ENCODE results near the gene SBF1. TPM values are rescaled to one million over a fixed set of nuclear protein-coding genes. Genes with fewer than 3 reads are reported as not detected.
"Not testable (repeated sequence)": the region's sequence is repeated elsewhere in the genome, so short reads cannot be mapped to it uniquely, and the experiment has no call there.

SBF1 gene
- total RNA-seq, 1 donor from 2014 or later, result 104 TPM

DNA sequence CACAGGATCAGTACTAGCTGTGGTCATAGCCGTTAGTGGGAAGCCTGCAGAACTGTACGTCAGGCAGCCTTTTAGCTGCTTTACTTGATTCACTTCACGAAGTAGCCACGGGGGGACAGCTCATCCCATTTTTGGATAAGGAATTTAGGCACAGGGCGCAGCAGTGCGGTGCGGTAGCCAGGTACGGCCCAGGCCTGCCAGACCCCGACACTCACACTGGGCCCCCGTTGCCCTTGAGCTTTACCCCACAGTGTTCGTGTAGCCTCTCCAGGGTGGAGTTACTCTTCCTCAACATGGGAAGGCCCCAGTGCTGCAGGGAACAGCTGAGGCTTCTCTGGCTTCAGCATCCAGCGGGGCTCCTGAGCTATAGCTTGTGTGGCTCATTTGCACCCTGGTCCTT is 59.4 kb downstream of the SBF1 start:
- H3K27ac Mint-ChIP-seq (ENCODE audit: unreplicated experiment), result no peak overlapping the region
- no peaks in the 10 kb centered on the region for H3K27me3 Mint-ChIP-seq (ENCODE audit: low read depth)
- no peak overlapping the region for H3K4me3 Mint-ChIP-seq (ENCODE audit: unreplicated experiment)
- H3K36me3 Mint-ChIP-seq (ENCODE audit: low read depth), result peaks cover 25% of the 10 kb centered on the region
- H3K9me3 Mint-ChIP-seq (ENCODE audit: low read depth), result no peaks in the 10 kb centered on the region
- TF ChIP-seq, protein P1, sequence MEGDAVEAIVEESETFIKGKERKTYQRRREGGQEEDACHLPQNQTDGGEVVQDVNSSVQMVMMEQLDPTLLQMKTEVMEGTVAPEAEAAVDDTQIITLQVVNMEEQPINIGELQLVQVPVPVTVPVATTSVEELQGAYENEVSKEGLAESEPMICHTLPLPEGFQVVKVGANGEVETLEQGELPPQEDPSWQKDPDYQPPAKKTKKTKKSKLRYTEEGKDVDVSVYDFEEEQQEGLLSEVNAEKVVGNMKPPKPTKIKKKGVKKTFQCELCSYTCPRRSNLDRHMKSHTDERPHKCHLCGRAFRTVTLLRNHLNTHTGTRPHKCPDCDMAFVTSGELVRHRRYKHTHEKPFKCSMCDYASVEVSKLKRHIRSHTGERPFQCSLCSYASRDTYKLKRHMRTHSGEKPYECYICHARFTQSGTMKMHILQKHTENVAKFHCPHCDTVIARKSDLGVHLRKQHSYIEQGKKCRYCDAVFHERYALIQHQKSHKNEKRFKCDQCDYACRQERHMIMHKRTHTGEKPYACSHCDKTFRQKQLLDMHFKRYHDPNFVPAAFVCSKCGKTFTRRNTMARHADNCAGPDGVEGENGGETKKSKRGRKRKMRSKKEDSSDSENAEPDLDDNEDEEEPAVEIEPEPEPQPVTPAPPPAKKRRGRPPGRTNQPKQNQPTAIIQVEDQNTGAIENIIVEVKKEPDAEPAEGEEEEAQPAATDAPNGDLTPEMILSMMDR (IDR thresholded peaks at IDR 0.05), result no peak
- no peak for DNase-seq (ENCODE audit: low spot score)
- H3K4me1 Mint-ChIP-seq (ENCODE audit: low read depth), result no peaks in the 10 kb centered on the region

DNA sequence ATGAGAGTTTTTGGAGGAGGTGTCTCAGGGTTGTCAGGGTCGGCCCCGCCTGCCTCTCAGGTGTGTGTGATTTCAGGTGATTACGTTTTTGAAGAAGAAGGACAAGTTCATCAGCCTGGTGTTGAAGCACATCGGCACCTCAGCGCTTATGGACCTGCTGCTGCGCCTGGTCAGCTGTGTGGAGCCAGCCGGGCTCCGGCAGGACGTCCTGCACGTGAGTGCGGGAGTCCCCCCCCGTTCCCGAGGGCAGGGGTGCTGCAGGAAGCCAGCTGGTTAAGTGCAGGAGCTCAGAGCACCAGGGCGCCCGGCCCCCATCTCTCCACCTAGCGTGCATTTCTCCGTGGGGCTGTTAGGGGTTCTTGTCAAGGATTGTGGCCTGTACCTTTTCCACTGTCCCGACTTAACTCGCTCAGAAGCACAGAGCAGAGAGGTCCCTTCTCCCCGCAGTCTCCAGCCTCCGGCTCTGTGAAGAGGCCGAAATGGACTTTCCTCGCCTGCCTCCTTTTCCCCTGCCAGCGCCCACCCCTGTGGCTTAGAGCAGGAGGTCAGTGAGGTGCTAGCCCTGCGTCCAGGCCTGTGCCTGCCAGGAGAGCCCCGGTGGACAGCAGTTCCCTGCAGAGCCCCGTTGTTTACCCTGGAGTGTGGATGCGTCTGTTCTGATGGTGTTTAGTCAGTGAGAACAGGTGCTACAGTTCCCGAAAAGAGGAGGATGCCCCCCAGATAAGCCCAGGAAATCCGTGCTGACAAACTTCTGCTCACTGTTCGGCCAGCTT is 60.2 kb downstream of the SBF1 start:
- no peak for DNase-seq (ENCODE audit: low spot score)
- TF ChIP-seq, protein P1 (IDR thresholded peaks at IDR 0.05), result no peak
- Mint-ChIP-seq H3K9me3 (ENCODE audit: low read depth) (no peaks in the 10 kb centered on the region), H3K4me3 (ENCODE audit: unreplicated experiment) (no peak overlapping the region), H3K27me3 (ENCODE audit: low read depth) (no peaks in the 10 kb centered on the region), H3K4me1 (ENCODE audit: low read depth) (no peaks in the 10 kb centered on the region), H3K27ac (ENCODE audit: unreplicated experiment) (no peak overlapping the region), H3K36me3 (ENCODE audit: low read depth) (peaks cover 18% of the 10 kb centered on the region)

DNA sequence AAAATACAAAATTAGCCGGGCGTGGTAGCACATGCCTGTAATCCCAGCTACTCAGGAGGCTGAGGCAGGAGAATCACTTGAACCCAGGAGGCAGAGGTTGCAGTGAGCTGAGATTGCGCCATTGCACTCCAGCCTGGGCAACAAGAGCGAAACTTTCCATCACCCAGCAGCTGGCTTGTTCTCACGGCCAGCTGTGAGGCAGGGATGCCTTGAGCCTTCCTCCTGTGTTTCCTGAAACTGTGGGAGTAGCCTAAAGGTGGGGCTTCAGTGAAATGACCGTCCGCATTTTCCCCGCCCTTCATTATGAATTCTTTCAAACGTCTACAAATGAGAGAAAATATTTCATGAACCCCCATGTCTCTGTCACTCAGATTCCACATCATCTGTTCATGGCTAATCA is 65.9 kb downstream of the SBF1 start:
- peaks cover 15% of the 10 kb centered on the region for H3K36me3 Mint-ChIP-seq (ENCODE audit: low read depth)
- H3K27me3 Mint-ChIP-seq (ENCODE audit: low read depth); DNase-seq (ENCODE audit: low spot score); H3K4me3 Mint-ChIP-seq (ENCODE audit: unreplicated experiment); H3K4me1 Mint-ChIP-seq (ENCODE audit: low read depth); H3K9me3 Mint-ChIP-seq (ENCODE audit: low read depth); H3K27ac Mint-ChIP-seq (ENCODE audit: unreplicated experiment): not testable (repeated sequence)

DNA sequence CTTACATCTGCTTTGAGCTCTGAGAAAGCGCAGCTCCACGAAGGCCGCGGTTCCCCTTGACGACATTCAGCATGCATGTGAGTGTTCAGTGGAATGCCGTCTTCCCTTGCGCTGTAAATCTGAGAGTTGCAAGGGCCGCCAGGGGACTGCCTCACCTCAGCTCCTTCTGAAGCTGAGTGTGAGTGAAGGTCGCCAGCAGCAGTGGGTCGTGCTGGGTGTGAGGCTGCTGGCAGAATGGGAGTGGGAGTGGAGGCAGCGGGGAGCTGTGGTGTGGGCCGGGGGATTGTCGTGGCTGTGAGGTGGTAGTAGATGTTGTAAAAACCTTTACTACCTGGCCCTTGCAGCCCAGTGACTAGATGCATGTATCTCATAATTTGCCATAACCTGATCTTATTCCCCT is 66.5 kb downstream of the SBF1 start:
- no peak for DNase-seq (ENCODE audit: low spot score)
- H3K27me3 Mint-ChIP-seq (ENCODE audit: low read depth), result no peaks in the 10 kb centered on the region
- H3K36me3 Mint-ChIP-seq (ENCODE audit: low read depth), result peaks cover 14% of the 10 kb centered on the region
- peaks cover 5% of the 10 kb centered on the region for H3K4me1 Mint-ChIP-seq (ENCODE audit: low read depth)
- no peak overlapping the region for H3K27ac Mint-ChIP-seq (ENCODE audit: unreplicated experiment)
- H3K4me3 Mint-ChIP-seq (ENCODE audit: unreplicated experiment), result no peak overlapping the region
- TF ChIP-seq, protein P1 (IDR thresholded peaks at IDR 0.05), result no peak
- no peaks in the 10 kb centered on the region for H3K9me3 Mint-ChIP-seq (ENCODE audit: low read depth)

DNA sequence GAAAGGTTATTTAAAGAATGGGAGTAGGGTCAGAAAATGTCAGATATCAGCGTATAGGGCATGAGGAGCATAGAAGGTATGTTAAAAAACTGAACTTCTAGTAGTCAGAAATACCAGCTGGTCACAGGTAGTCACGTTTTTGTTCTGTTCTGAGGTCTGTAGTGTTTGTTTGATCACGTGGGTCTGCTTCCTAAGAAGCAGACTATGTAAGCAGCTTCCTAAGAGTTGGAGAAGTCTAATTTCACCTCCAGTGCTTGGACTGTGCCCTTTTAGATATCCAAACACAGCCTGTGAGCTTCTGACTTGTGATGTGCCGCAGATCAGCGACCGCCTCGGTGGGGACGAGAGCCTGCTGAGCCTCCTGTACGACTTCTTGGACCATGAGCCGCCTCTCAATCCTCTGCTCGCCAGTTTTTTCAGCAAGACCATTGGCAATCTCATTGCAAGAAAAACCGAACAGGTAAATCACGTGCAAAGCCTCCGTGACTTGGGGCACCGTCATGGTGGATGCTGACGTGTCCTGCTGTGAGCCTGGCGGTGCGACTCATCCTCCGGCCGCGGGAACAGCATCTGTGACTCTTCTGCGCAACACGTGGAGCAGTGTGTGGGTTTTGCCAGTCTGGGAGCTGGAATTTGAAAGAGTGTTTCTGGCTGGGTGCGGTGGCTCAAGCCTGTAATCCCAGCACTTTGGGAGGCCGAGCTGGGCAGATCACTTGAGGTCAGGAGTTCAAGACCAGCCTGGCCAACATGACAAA is 68.2 kb downstream of the SBF1 start:
- DNase-seq (ENCODE audit: low spot score), result no peak
- Mint-ChIP-seq H3K36me3 (ENCODE audit: low read depth) (peaks cover 16% of the 10 kb centered on the region), H3K4me1 (ENCODE audit: low read depth) (peaks cover 9% of the 10 kb centered on the region), H3K4me3 (ENCODE audit: unreplicated experiment) (no peak overlapping the region), H3K27ac (ENCODE audit: unreplicated experiment) (peak overlapping the region; percentile 32), H3K27me3 (ENCODE audit: low read depth) (no peaks in the 10 kb centered on the region), H3K9me3 (ENCODE audit: low read depth) (no peaks in the 10 kb centered on the region)
- TF ChIP-seq, protein P1 (IDR thresholded peaks at IDR 0.05), result no peak

Measured in chondrocyte (in vitro differentiated cells).